Thyroid gland (tissue), 4 donors: ENCODE results near the gene RASSF7. TPM values are rescaled to one million over a fixed set of nuclear protein-coding genes. Genes with fewer than 3 reads are reported as not detected.

Experiments
- DNase-seq, 2 donors: peaks; one replicate each; pipeline ENCODE4 v3.0.0-alpha.2; 2019
- H3K27ac ChIP-seq, 3 donors: fragments of 200-600 bp; sonication (generic); 1 replicate in 2 of 3; 2 replicates in 1 of 3; pipeline ENCODE4 v1.5.1; 2016 to 2019; ENCODE audit warnings: mild to moderate bottlenecking in 1 of 3, moderate library complexity in 1 of 3
- H3K27me3 ChIP-seq: fragments of 200-600 bp; sonication (generic); one replicate; pipeline ENCODE4 v1.5.1; 2019
- H3K36me3 ChIP-seq, 2 donors: fragments of 200-600 bp; sonication (generic); one replicate each; pipeline ENCODE4 v1.5.1; 2016 to 2019
- H3K4me1 ChIP-seq, 2 donors: fragments of 200-600 bp; sonication (generic); one replicate each; pipeline ENCODE4 v1.5.1; 2017 to 2019
- H3K4me3 ChIP-seq, 3 donors: fragments of 200-600 bp; sonication (generic); replicated peaks in 1 of 3; 1 replicate in 2 of 3; 2 replicates in 1 of 3; pipeline ENCODE4 v1.5.1; 2016; ENCODE audit warnings: mild to moderate bottlenecking in 1 of 3
- H3K9me3 ChIP-seq: fragments of 200-600 bp; sonication (generic); one replicate; pipeline ENCODE4 v1.5.1; 2017
- POLR2A ChIP-seq, 2 donors: fragments of 450-650 bp; IDR thresholded peaks; one replicate each; pipeline ENCODE4 v1.6.1; 2017; ENCODE audit warnings: antibody characterized with exemption in 2 of 2, mild to moderate bottlenecking in 2 of 2, moderate library complexity in 1 of 2
- WGBS, 2 donors: methylation state at CpG; one replicate each; pipeline ENCODE4 v1.1.5; 2017; 5-methylcytosine and 5-hydroxymethylcytosine counted together
- intact Hi-C: fragments of 100-400 bp; cut with DNase I; formaldehyde crosslinking; loops from one replicate; pipeline ENCODE4 v1.15.1; 2023
- total RNA-seq, 4 donors: library from RNA; depleted of rRNA; stranded (reverse); fragments of >200 nt; gene quantifications; one replicate each; pipeline ENCODE4 v1.2.3, GENCODE V29; 2016
- TF ChIP-seq, protein P1 (sequence below), 6 experiments: fragments of 200-600 bp in 3 of 6; fragments of 450-650 bp in 3 of 6; sonication (generic) in 3 of 6; IDR thresholded peaks; one replicate each; pipeline ENCODE4 v1.5.1; 2016 to 2019; ENCODE audit warnings: antibody characterized with exemption in 6 of 6, mild to moderate bottlenecking in 2 of 6, inconsistent platforms in 1 of 6, moderate library complexity in 1 of 6

The RASSF7 gene, protein sequence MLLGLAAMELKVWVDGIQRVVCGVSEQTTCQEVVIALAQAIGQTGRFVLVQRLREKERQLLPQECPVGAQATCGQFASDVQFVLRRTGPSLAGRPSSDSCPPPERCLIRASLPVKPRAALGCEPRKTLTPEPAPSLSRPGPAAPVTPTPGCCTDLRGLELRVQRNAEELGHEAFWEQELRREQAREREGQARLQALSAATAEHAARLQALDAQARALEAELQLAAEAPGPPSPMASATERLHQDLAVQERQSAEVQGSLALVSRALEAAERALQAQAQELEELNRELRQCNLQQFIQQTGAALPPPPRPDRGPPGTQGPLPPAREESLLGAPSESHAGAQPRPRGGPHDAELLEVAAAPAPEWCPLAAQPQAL
- 10 to 100 TPM; 18.6 to 60.0 (median 24.8) TPM for total RNA-seq

DNA sequence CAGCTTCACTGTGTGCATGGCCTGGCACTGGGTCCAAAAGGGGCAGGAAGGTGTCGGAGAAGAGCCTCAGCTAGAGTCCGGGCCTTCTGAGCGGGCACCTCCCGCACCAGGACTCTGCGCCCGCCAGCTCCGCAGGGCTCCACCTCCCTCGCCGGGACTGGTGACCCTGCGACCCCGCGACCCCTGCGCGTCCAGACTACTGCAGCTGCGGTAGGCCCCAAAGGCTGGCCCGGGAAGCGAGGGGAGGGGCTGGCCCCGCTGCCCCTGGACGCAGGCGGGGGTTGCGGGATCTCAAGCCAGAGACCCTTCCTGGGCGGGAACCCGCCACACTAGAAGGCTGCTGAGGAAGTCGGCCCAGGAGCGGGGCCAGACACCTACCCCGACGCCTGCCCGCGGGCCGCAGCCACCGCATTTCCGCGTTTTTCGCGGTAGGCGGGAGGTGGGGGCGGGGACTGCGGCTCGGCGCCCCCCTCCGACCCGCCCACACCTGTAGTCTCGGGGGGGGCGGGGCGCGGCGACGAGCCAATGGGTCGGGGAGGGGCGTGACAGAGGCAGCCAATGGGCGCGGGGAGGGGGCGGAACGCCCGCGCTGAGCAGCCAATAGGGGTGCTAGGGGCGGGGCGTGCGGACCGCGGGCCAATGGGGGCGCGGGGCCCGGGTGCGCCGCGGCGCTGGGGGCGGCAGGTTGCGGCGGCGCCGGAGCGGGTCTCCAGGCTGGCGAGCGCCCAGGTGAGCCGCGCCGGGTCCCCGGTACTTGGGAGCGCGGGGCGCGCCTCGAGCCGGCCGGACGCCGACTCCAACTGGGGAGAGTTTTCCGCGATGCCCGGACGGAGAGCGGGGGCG lies at the start of gene RASSF7, which contains the start of gene LMNTD2:
Gene RASSF7 (plus strand): TSS at position 666 of the 843 bp plus-strand sequence. CDS start 799 bp downstream, outside the sequence.
Gene LMNTD2 (minus strand): TSS at position 434 of the 843 bp plus-strand sequence. CDS start 22 bp downstream, at position 412.
- Histone ChIP-seq H3K4me1 (peaks cover 15 to 27% of the 10 kb centered on the region in 2 donors), H3K4me3 (peak within 1 kb of the TSS; percentile 29 to 90 (median 50)), H3K27ac (peak within 1 kb of the TSS; percentile 19 to 63 (median 50)), H3K27me3 (no peaks in the 10 kb centered on the region), H3K9me3 (no peaks in the 10 kb centered on the region), H3K36me3 (no peaks in the 10 kb centered on the region)
- 0% methylated on average over 3 of the region's 95 CpGs; no CpG with 5 or more reads in 1 of the 2 donors for WGBS, 2 donors
- peak; percentile 93 for DNase-seq
- TF ChIP-seq, protein P1, sequence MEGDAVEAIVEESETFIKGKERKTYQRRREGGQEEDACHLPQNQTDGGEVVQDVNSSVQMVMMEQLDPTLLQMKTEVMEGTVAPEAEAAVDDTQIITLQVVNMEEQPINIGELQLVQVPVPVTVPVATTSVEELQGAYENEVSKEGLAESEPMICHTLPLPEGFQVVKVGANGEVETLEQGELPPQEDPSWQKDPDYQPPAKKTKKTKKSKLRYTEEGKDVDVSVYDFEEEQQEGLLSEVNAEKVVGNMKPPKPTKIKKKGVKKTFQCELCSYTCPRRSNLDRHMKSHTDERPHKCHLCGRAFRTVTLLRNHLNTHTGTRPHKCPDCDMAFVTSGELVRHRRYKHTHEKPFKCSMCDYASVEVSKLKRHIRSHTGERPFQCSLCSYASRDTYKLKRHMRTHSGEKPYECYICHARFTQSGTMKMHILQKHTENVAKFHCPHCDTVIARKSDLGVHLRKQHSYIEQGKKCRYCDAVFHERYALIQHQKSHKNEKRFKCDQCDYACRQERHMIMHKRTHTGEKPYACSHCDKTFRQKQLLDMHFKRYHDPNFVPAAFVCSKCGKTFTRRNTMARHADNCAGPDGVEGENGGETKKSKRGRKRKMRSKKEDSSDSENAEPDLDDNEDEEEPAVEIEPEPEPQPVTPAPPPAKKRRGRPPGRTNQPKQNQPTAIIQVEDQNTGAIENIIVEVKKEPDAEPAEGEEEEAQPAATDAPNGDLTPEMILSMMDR (IDR thresholded peaks at IDR 0.05): no peak
- peak; percentile 11 to 65 for TF ChIP-seq POLR2A (IDR thresholded peaks at IDR 0.05)
- intact Hi-C loops: loop anchor here (5.0 kb wide), 1 partner anchor 52 kb away; no protein-coding TSS in a partner anchor

DNA sequence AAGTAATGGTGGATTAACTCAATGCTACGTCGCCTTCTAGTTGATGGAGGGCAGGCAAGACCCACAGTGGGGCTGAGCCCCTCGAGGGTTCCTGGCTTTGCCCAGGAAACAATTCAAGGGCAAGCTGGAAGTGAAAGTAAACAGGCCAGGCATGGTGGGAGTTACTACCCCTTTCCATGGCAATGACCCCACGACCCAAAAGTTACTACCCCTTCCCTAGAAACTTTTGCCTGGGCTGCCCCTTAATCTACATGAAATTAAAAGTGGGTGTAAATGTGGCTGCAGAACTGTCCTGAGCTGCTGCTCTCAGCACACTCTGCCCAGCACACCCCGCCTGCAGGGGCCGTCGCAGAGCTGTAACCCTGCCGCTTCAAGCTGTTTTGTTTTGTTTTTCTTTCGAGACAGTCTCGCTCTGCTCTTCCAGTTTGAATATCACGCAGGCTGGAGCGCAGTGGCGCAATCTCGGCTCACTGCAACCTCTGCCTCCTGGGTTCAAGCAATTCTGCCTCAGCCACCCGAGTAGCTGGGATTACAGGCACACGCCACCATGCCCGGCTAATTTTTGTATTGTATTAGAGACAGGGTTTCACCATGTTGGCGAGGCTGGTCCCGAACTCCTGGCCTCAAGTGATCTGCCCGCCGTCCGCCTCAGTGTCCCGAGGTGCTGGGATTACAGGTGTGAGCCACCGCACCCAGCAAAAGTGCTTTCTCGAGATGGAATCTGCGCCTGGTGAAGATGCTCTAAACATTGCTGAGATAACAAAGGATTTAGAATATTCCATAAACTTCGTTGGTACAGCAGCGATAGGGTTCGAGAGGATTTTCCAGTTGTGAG lies 47.8 kb upstream of the RASSF7 start:
- intact Hi-C loops: no loop called here
- Histone ChIP-seq H3K36me3 (peaks cover 5 to 6% of the 10 kb centered on the region in 2 donors), H3K9me3 (no peaks in the 10 kb centered on the region), H3K4me3 (no peak overlapping the region), H3K27me3 (no peaks in the 10 kb centered on the region), H3K27ac (no peak overlapping the region), H3K4me1 (peaks cover 1 to 2% of the 10 kb centered on the region in 2 donors)
- 94% methylated on average over 29 of the region's 29 CpGs for WGBS, 2 donors
- TF ChIP-seq POLR2A (IDR thresholded peaks at IDR 0.05): no peak
- TF ChIP-seq, protein P1 (IDR thresholded peaks at IDR 0.05): no peak
- no peak for DNase-seq

DNA sequence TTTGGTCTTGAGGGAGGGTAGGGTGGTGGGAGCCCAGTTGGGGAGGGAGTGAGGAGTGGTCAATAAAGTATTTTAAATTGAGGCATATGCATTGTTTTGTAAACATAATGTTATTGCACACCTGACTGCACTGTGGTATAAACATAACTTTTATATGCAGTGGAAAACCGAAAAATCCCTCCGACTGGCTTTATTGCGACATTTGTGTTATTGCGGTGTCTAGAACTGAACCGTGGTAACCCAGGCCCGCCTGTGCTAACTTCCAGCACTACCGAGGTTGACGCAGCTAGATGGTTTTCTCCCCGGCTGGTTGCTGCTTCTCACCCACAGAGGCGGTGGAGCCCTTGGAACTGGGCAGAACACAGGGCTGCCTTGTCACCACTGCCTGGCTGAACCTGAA lies 46.2 kb upstream of the RASSF7 start:
- H3K9me3 ChIP-seq: no peaks in the 10 kb centered on the region
- intact Hi-C loops: no loop called here
- peaks cover 0 to 4% of the 10 kb centered on the region in 2 donors for H3K4me1 ChIP-seq
- no peak overlapping the region for H3K4me3 ChIP-seq
- TF ChIP-seq POLR2A (IDR thresholded peaks at IDR 0.05): no peak
- TF ChIP-seq, protein P1 (IDR thresholded peaks at IDR 0.05): no peak
- no peak for DNase-seq
- peaks cover 0 to 6% of the 10 kb centered on the region in 2 donors for H3K36me3 ChIP-seq
- 96 to 99% methylated on average over 10 of the region's 10 CpGs for WGBS, 2 donors
- no peak overlapping the region for H3K27ac ChIP-seq
- no peaks in the 10 kb centered on the region for H3K27me3 ChIP-seq

DNA sequence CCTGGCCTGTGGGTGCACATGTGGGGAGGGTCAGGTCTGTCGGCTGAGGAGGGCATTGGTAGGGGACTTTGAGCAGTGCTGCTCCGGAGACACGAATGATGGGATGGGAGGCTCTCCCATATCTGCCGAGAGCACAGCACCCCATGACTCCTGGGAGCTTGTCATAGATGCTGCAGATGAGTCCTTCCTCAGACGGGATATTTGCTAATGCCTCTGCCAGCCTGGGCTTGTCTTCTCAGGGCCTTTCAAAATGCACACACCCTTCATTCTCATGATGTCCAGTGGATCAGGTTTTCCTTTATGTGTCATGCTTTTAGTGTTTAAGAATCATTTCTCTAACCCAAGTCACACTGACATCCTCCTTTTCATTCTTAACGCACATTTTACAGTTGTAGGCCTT lies 45.6 kb upstream of the RASSF7 start:
- TF ChIP-seq POLR2A (IDR thresholded peaks at IDR 0.05): no peak
- TF ChIP-seq, protein P1 (IDR thresholded peaks at IDR 0.05): no peak
- Histone ChIP-seq H3K27ac (no peak overlapping the region), H3K27me3 (no peaks in the 10 kb centered on the region), H3K4me1 (peaks cover 0 to 4% of the 10 kb centered on the region in 2 donors), H3K36me3 (peaks cover 0 to 3% of the 10 kb centered on the region in 2 donors), H3K9me3 (no peaks in the 10 kb centered on the region), H3K4me3 (no peak overlapping the region)
- no peak for DNase-seq
- intact Hi-C loops: no loop called here
- WGBS, 2 donors: 89 to 90% methylated on average over 6 of the region's 6 CpGs
